NT2/D1 (cell line): Measurements from ENCODE around the gene F11.
"Not testable (repeated sequence)": the region's sequence is repeated elsewhere in the genome, so short reads cannot be mapped to it uniquely, and the experiment has no call there.

Experiments
- DNase-seq: peaks from one replicate; pipeline ENCODE4 v3.0.0-alpha.2; 2011; ENCODE audit warnings: low read depth, low spot score
- H3K27me3 ChIP-seq: 2 replicates; pipeline ENCODE4 v1.6.0; 2011; ENCODE audit warnings: mild to moderate bottlenecking; ENCODE audit not compliant: insufficient read length, insufficient read depth
- H3K36me3 ChIP-seq: 2 replicates; pipeline ENCODE4 v1.6.1; 2011; ENCODE audit warnings: mild to moderate bottlenecking, low read length, mixed read lengths; ENCODE audit not compliant: insufficient read depth, insufficient read length
- H3K4me1 ChIP-seq: 2 replicates; pipeline ENCODE4 v1.5.1; 2011; ENCODE audit not compliant: insufficient read depth, insufficient read length
- H3K4me3 ChIP-seq: 2 replicates; pipeline ENCODE4 v1.5.1; 2011; ENCODE audit warnings: low read depth; ENCODE audit not compliant: insufficient read length
- H3K9ac ChIP-seq: 2 replicates; pipeline ENCODE4 v1.6.0; 2011; ENCODE audit warnings: low read depth; ENCODE audit not compliant: insufficient read length
- H3K9me3 ChIP-seq: 2 replicates; pipeline ENCODE4 v1.5.1; 2011; ENCODE audit warnings: mild to moderate bottlenecking, low read length; ENCODE audit not compliant: insufficient read depth
- SUZ12 ChIP-seq: IDR thresholded peaks from 2 replicates; pipeline ENCODE4 v1.6.1; 2011; ENCODE audit not compliant: insufficient read length, insufficient read depth; ENCODE audit errors: extremely low read depth
- YY1 ChIP-seq: IDR thresholded peaks from 2 replicates; pipeline ENCODE4 v1.6.1; 2011; ENCODE audit not compliant: insufficient read length, insufficient read depth
- ZNF274 ChIP-seq: IDR thresholded peaks from 2 replicates; pipeline ENCODE4 v1.6.1; 2011; ENCODE audit warnings: mild to moderate bottlenecking, low read depth, low read length

Gene F11

GRCh38 chr4:186307497-186307896 lies 41.5 kb downstream of the F11 start:
- Histone ChIP-seq H3K27me3 (no peaks in the 10 kb centered on the region), H3K4me1 (no peaks in the 10 kb centered on the region), H3K4me3 (no peak overlapping the region), H3K36me3 (no peaks in the 10 kb centered on the region), H3K9ac (no peak overlapping the region), H3K9me3 (no peaks in the 10 kb centered on the region)
- TF ChIP-seq SUZ12 = no peak
- no peak for TF ChIP-seq ZNF274
- TF ChIP-seq YY1 = no peak
- DNase-seq = no peak

- TF ChIP-seq YY1 (no peak), SUZ12 (no peak)
- H3K9ac ChIP-seq = no peak overlapping the region
- H3K9me3 ChIP-seq = no peaks in the 10 kb centered on the region
- no peaks in the 10 kb centered on the region for H3K36me3 ChIP-seq
- no peaks in the 10 kb centered on the region for H3K4me1 ChIP-seq
- no peaks in the 10 kb centered on the region for H3K27me3 ChIP-seq
- no peak overlapping the region for H3K4me3 ChIP-seq
- no peak for DNase-seq
Measured at GRCh38 chr4:186307916-186308315, 41.9 kb downstream of the F11 start.

DNA sequence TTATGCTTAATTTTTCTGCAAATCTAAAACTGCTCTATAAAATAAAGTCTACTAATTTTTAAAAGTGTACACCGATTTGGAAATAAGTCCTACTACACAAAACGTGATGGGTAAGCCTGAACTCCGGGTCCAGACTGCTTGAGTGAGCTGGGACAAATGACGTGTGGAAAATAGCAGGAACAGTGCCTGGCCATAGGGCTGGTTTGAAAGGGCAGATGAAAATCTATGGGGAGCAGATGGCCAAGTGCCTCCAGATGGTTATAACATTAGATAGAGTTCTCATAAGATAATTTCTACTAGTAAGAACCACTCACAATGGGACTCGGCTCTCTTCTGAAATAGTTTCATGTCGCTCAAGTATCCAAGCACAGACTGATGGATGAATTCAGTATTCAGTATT lies 52.5 kb downstream of the F11 start:
- Histone ChIP-seq H3K27me3 (no peaks in the 10 kb centered on the region), H3K4me1 (no peaks in the 10 kb centered on the region), H3K9me3 (no peaks in the 10 kb centered on the region), H3K9ac (no peak overlapping the region), H3K4me3 (no peak overlapping the region), H3K36me3 (no peaks in the 10 kb centered on the region)
- TF ChIP-seq YY1 (no peak), SUZ12 (no peak), ZNF274 (no peak)
- no peak for DNase-seq

- not testable (repeated sequence) for H3K36me3 ChIP-seq, H3K9me3 ChIP-seq
Measured at GRCh38 chr4:186324660-186325059, 58.7 kb downstream of the F11 start.

GRCh38 chr4:186326391-186326790 lies 60.4 kb downstream of the F11 start:
- no peaks in the 10 kb centered on the region for H3K4me1 ChIP-seq
- DNase-seq = no peak
- H3K9ac ChIP-seq = no peak overlapping the region
- H3K9me3 ChIP-seq = no peaks in the 10 kb centered on the region; the same call in 1 of the 2 replicates
- TF ChIP-seq YY1 = no peak
- TF ChIP-seq SUZ12 = no peak
- TF ChIP-seq ZNF274 = no peak
- no peak overlapping the region for H3K4me3 ChIP-seq
- no peaks in the 10 kb centered on the region for H3K36me3 ChIP-seq
- H3K27me3 ChIP-seq = no peaks in the 10 kb centered on the region

More at GRCh38 chr4:186324660-186325059, 58.7 kb downstream of the F11 start:
- not testable (repeated sequence) for H3K4me3 ChIP-seq, H3K4me1 ChIP-seq, H3K27me3 ChIP-seq, DNase-seq, H3K9ac ChIP-seq

DNA sequence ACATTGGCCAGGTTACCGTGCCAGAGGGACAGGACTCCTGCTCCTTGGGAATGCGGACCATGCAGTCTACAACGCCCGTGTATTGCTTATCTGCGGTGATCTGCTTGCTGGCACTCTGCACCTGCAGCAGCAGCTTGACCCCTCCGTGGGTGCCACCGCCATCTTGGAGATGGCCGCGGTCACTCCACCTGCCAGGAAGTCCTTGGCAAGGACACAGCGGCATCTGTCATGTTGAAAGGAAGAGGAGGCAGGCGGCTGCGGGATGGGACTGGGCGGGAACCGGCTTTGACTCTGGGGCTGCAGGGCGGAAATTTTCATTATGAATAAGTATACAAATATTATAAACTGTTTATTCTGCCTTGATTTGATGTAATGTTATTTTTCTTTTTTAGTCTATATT lies 63.4 kb downstream of the F11 start:
- no peak overlapping the region for H3K9ac ChIP-seq
- H3K4me1 ChIP-seq = no peaks in the 10 kb centered on the region
- DNase-seq = no peak
- H3K27me3 ChIP-seq = no peaks in the 10 kb centered on the region
- no peaks in the 10 kb centered on the region; the same call in none of the 2 replicates for H3K9me3 ChIP-seq
- TF ChIP-seq SUZ12 = no peak
- no peak for TF ChIP-seq YY1
- no peak for TF ChIP-seq ZNF274
- H3K36me3 ChIP-seq = no peaks in the 10 kb centered on the region
- no peak overlapping the region for H3K4me3 ChIP-seq

- H3K4me3 ChIP-seq = no peak overlapping the region
- TF ChIP-seq ZNF274 = no peak
- no peak for TF ChIP-seq SUZ12
- no peak for TF ChIP-seq YY1
- DNase-seq = no peak
- H3K9me3 ChIP-seq = no peaks in the 10 kb centered on the region; the same call in none of the 2 replicates
- no peak overlapping the region for H3K9ac ChIP-seq
- no peaks in the 10 kb centered on the region for H3K4me1 ChIP-seq
- H3K36me3 ChIP-seq = no peaks in the 10 kb centered on the region
- no peaks in the 10 kb centered on the region for H3K27me3 ChIP-seq
Measured at GRCh38 chr4:186330368-186330767, 64.4 kb downstream of the F11 start.

GRCh38 chr4:186335793-186336192 lies 69.8 kb downstream of the F11 start:
- no peak for DNase-seq
- no peak for TF ChIP-seq ZNF274
- Histone ChIP-seq H3K9me3 (no peaks in the 10 kb centered on the region; the same call in 1 of the 2 replicates), H3K9ac (no peak overlapping the region), H3K27me3 (no peaks in the 10 kb centered on the region), H3K36me3 (no peaks in the 10 kb centered on the region), H3K4me1 (no peaks in the 10 kb centered on the region), H3K4me3 (no peak overlapping the region)
